SU-DHL-6 (cell line): Measurements from ENCODE around the gene SNCA.

Source experiments
- EZH2phosphoT487 ChIP-seq: fragments of 200-600 bp; sonication (generic), shearing (Covaris generic); conservative IDR thresholded peaks from 2 replicates; pipeline ENCODE4 v1.6.1; 2018; ENCODE audit warnings: mild to moderate bottlenecking, antibody characterized with exemption, low read length, moderate library complexity, mixed read lengths
- TF ChIP-seq, protein P1 (sequence below): fragments of 200-600 bp; sonication (generic); IDR thresholded peaks from one replicate; pipeline ENCODE4 v1.5.1; 2017; ENCODE audit warnings: antibody characterized with exemption, mild to moderate bottlenecking, low read length, moderate library complexity; ENCODE audit not compliant: insufficient read depth, poor library complexity, severe bottlenecking

GRCh38 chr4:89769856-89770255 is 67.1 kb downstream of the SNCA start:
- TF ChIP-seq, protein P1, sequence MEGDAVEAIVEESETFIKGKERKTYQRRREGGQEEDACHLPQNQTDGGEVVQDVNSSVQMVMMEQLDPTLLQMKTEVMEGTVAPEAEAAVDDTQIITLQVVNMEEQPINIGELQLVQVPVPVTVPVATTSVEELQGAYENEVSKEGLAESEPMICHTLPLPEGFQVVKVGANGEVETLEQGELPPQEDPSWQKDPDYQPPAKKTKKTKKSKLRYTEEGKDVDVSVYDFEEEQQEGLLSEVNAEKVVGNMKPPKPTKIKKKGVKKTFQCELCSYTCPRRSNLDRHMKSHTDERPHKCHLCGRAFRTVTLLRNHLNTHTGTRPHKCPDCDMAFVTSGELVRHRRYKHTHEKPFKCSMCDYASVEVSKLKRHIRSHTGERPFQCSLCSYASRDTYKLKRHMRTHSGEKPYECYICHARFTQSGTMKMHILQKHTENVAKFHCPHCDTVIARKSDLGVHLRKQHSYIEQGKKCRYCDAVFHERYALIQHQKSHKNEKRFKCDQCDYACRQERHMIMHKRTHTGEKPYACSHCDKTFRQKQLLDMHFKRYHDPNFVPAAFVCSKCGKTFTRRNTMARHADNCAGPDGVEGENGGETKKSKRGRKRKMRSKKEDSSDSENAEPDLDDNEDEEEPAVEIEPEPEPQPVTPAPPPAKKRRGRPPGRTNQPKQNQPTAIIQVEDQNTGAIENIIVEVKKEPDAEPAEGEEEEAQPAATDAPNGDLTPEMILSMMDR = no peak
- TF ChIP-seq EZH2phosphoT487 = no peak
